K562 (cell line): ENCODE results near the gene DST. TPM values are rescaled to one million over a fixed set of nuclear protein-coding genes. Genes with fewer than 3 reads are reported as not detected.

Experiments used
- ATAC-seq: fragments of 200-7000 bp; cut with Tn5 transposase; 3 replicates; pipeline ENCODE4 v1.9.1; 2020; ENCODE audit warnings: moderate library complexity
- BruUV-seq: library from RNA; stranded (reverse); fragments of 400-500 nt; replicated peaks from 2 replicates; lab custom pipeline; 2021; lab: Mats Ljungman, UMichigan
- CTCF ChIA-PET: fragments of 300-600 bp; formaldehyde crosslinking; extraction: SDS; loops from one replicate; lab custom pipeline; 2021; ENCODE audit warnings: low intra/inter-chr PET ratio; lab: Yijun Ruan, JAX
- POLR2A ChIA-PET: fragments of 300-600, 350-650 bp; sonication (Branson Sonifier 250); formaldehyde crosslinking; extraction: SDS; loops from one replicate; lab custom pipeline; 2021; ENCODE audit warnings: antibody characterized with exemption, inconsistent platforms; lab: Yijun Ruan, JAX
- DNase-seq, 4 experiments: peaks; one replicate each; pipeline versions ENCODE4 v3.0.0 to v3.0.0-alpha.2; 2011 to 2018; ENCODE audit warnings: low spot score in 3 of 4, mixed read lengths in 3 of 4; ENCODE audit errors: extremely low read depth in 1 of 4
- FAIRE-seq: peaks from 2 replicates; lab custom pipeline; 2011; peaks lifted over from hg19 to GRCh38; lab: Jason Lieb, UNC
- H2AFZ ChIP-seq: 2 replicates; pipeline ENCODE4 v1.6.0; 2011; ENCODE audit warnings: low read depth, low read length, control low read depth, inconsistent platforms
- H3K27ac ChIP-seq: fragments of 200-600 bp; 3 replicates; pipeline ENCODE4 v1.8.0; 2011; ENCODE audit warnings: low read depth, mild to moderate bottlenecking, control low read depth, inconsistent platforms, low read length, moderate library complexity, mixed read lengths; ENCODE audit errors: extremely low read depth
- H3K27me3 ChIP-seq, 2 experiments: fragments of 300-600 bp in 1 of 2; 2 replicates in 1 of 2; 3 replicates in 1 of 2; pipeline versions ENCODE4 v1.6.0 to v1.8.0; 2011; ENCODE audit warnings: inconsistent platforms in 2 of 2, low read length in 2 of 2, mild to moderate bottlenecking in 1 of 2, mixed read lengths in 1 of 2, moderate library complexity in 1 of 2; ENCODE audit not compliant: control insufficient read depth in 2 of 2, insufficient read depth in 2 of 2
- H3K36me3 ChIP-seq: fragments of 300-600 bp; 3 replicates; pipeline ENCODE4 v1.8.0; 2011; ENCODE audit warnings: mild to moderate bottlenecking, low read length, inconsistent platforms; ENCODE audit not compliant: control insufficient read depth, insufficient read depth
- H3K4me1 ChIP-seq, 2 experiments: fragments of 200-600 bp in 1 of 2; replicated peaks in 1 of 2; 2 replicates in 1 of 2; 3 replicates in 1 of 2; pipeline versions ENCODE4 v1.5.1 to v1.8.0; 2011; ENCODE audit warnings: inconsistent platforms in 2 of 2, low read length in 2 of 2, mild to moderate bottlenecking in 1 of 2, mixed read lengths in 1 of 2, moderate library complexity in 1 of 2; ENCODE audit not compliant: control insufficient read depth in 2 of 2, insufficient read depth in 2 of 2
- H3K4me2 ChIP-seq: 2 replicates; pipeline ENCODE4 v1.6.1; 2011; ENCODE audit warnings: low read length, control low read depth, inconsistent platforms, mixed read lengths; ENCODE audit not compliant: insufficient read depth
- H3K4me3 ChIP-seq: fragments of 200-600 bp; sonication (generic), shearing (Covaris generic); 2 replicates; pipeline ENCODE4 v1.5.1; 2016; ENCODE audit warnings: control low read depth, inconsistent platforms
- H3K79me2 ChIP-seq: fragments of 200-600 bp; 3 replicates; pipeline ENCODE4 v1.8.0; 2011; ENCODE audit warnings: low read length, inconsistent platforms; ENCODE audit not compliant: control insufficient read depth, insufficient read depth
- H3K9ac ChIP-seq, 2 experiments: 2 replicates each; pipeline versions ENCODE4 v1.6.0 to v1.6.1; 2011; ENCODE audit warnings: low read depth in 2 of 2, low read length in 2 of 2, control low read depth in 1 of 2, inconsistent platforms in 1 of 2, mild to moderate bottlenecking in 1 of 2, mixed read lengths in 1 of 2; ENCODE audit not compliant: insufficient read depth in 1 of 2
- H3K9me1 ChIP-seq: one replicate; pipeline ENCODE4 v1.6.0; 2011; ENCODE audit warnings: inconsistent platforms, mild to moderate bottlenecking, low read length, moderate library complexity; ENCODE audit not compliant: control insufficient read depth, insufficient read depth
- H3K9me3 ChIP-seq: replicated peaks from 2 replicates; pipeline ENCODE4 v1.5.1; 2011; ENCODE audit warnings: low read depth, low read length, inconsistent platforms; ENCODE audit not compliant: control insufficient read depth, insufficient read depth
- H4K20me1 ChIP-seq: replicated peaks from 2 replicates; pipeline ENCODE4 v1.6.1; 2011; ENCODE audit warnings: low read length, inconsistent platforms, mixed read lengths; ENCODE audit not compliant: control insufficient read depth, insufficient read depth
- CC2D1A ChIP-seq: fragments of 450-650 bp; IDR thresholded peaks from 2 replicates; pipeline ENCODE4 v1.6.1; 2017; ENCODE audit warnings: mild to moderate bottlenecking
- RAD21 ChIP-seq, 2 experiments: fragments of 250-450 bp in 1 of 2; fragments of 450-650 bp in 1 of 2; sonication (Bioruptor Pico) in 1 of 2; formaldehyde crosslinking in 1 of 2; IDR thresholded peaks in 1 of 2; conservative IDR thresholded peaks in 1 of 2; 2 replicates each; pipeline versions ENCODE4 v1.4.0 to v1.8.0; 2020 to 2022; ENCODE audit warnings: mild to moderate bottlenecking in 2 of 2, moderate library complexity in 1 of 2
- ZC3H11A ChIP-seq: IDR thresholded peaks from 2 replicates; pipeline ENCODE4 v1.6.1; 2012; ENCODE audit warnings: low read depth, low read length, improper control_type of control experiment
- ZNF24 ChIP-seq: fragments of 450-650 bp; IDR thresholded peaks from 2 replicates; pipeline ENCODE4 v1.6.1; 2016
- WGBS: fragments of 100-300 bp; shearing (Covaris generic); methylation state at CpG from one replicate; pipeline ENCODE4 v1.1.6; 2016; ENCODE audit warnings: low coverage, mixed read lengths; ENCODE audit not compliant: insufficient coverage; ENCODE audit errors: missing lambda C conversion rate; 5-methylcytosine and 5-hydroxymethylcytosine counted together
- in situ Hi-C: fragments of 300-500 bp; cut with MboI; formaldehyde crosslinking; loops from 4 replicates; pipeline ENCODE4 v1.15.0; 2018; ENCODE audit warnings: inconsistent platforms, mixed read lengths
- intact Hi-C: fragments of 100-400 bp; cut with micrococcal nuclease; formaldehyde crosslinking; loops from 2 replicates; pipeline ENCODE4 v1.14.2; 2022
- polyA plus RNA-seq, 8 experiments: library from polyadenylated mRNA; depleted of rRNA in 4 of 8; stranded (reverse) in 5 of 8; unstranded in 3 of 8; fragments of >200 nt; fragmentation: Nextera tagmentation in 2 of 8; fragmentation: Illumina TruSeq in 1 of 8; extraction: Ambion mirVana in 2 of 8; extraction: Trizol in 1 of 8; gene quantifications; 2 replicates each; pipeline versions ENCODE4 v1.2.1 to v1.2.3, GENCODE V29; 2011 to 2014; ENCODE audit warnings: inconsistent platforms in 1 of 8, missing spikeins in 1 of 8
- total RNA-seq, 7 experiments: library from RNA; depleted of rRNA in 6 of 7; stranded (reverse); fragments of >200 nt in 6 of 7; fragmentation: Illumina TruSeq in 2 of 7; extraction: Trizol in 2 of 7; gene quantifications; 2 replicates each; pipeline versions ENCODE4 v1.2.1 to v1.2.3, GENCODE V29; 2011 to 2021; ENCODE audit warnings: low replicate concordance in 1 of 7
- TF ChIP-seq, protein P1 (sequence below): fragments of 450-650 bp; formaldehyde crosslinking; IDR thresholded peaks from 2 replicates; pipeline ENCODE4 v1.4.0; 2020; ENCODE audit warnings: mild to moderate bottlenecking, moderate library complexity
- TF ChIP-seq, protein P2 (sequence below), 3 experiments: IDR thresholded peaks in 2 of 3; conservative IDR thresholded peaks in 1 of 3; 2 replicates each; pipeline ENCODE4 v1.5.1; 2011 to 2012; ENCODE audit warnings: low read length in 3 of 3, mild to moderate bottlenecking in 3 of 3, control low read depth in 2 of 3, improper control_type of control experiment in 1 of 3, inconsistent platforms in 1 of 3, low read depth in 1 of 3, mixed read lengths in 1 of 3, moderate library complexity in 1 of 3; ENCODE audit not compliant: insufficient read depth in 2 of 3
- TF ChIP-seq, protein P3 (sequence below), 2 experiments: fragments of 450-650 bp; formaldehyde crosslinking in 1 of 2; IDR thresholded peaks; 2 replicates each; pipeline versions ENCODE4 v1.4.0 to v1.6.1; 2014 to 2020; ENCODE audit warnings: mild to moderate bottlenecking in 2 of 2, borderline replicate concordance in 1 of 2, low read depth in 1 of 2

DST gene
- total and polyA plus RNA-seq, 9 of the 15 experiments (the other 6 are each of a cell fraction or from before 2014, with no cell fraction given): 5.2 to 21.9 (median 13.3) TPM

DNA sequence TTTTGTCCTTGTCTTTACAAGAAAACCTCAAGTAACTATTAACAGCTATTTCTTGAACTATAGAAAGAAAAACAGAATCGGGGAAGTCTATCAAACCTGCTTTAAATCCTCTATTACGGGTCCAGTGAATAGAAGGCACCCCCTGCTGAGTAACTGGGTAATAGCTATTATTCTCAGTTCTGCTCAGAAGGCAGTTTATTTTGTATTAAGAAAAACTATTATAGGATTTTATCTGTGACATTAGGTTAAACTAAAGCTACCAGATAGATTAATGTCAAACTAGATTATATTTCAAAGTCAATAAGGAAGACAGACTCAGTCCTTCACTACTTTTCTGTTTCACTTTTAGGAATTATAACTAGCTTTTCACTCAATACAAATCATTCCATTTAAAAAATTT lies 93.7 kb downstream of the DST start:
- Histone ChIP-seq H3K27me3 (no peaks in the 10 kb centered on the region), H3K27ac (no peak overlapping the region), H3K79me2 (no peaks in the 10 kb centered on the region), H3K4me3 (no peak overlapping the region), H3K36me3 (no peaks in the 10 kb centered on the region), H2AFZ (no peak overlapping the region), H3K9ac (no peak overlapping the region)
- CTCF ChIA-PET: interaction anchor here (0.6 to 3.1 kb wide), 4 partner anchors 44 to 234 kb away, joined by 3 to 17 read pairs (median 4); no protein-coding TSS in a partner anchor
- 5% methylated on average over 2 of the region's 2 CpGs for WGBS
- TF ChIP-seq, protein P1, sequence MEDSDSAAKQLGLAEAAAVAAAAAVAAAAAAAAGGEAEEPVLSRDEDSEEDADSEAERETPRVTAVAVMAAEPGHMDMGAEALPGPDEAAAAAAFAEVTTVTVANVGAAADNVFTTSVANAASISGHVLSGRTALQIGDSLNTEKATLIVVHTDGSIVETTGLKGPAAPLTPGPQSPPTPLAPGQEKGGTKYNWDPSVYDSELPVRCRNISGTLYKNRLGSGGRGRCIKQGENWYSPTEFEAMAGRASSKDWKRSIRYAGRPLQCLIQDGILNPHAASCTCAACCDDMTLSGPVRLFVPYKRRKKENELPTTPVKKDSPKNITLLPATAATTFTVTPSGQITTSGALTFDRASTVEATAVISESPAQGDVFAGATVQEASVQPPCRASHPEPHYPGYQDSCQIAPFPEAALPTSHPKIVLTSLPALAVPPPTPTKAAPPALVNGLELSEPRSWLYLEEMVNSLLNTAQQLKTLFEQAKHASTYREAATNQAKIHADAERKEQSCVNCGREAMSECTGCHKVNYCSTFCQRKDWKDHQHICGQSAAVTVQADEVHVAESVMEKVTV (CRISPR knock-in tag): peak; percentile 62
- TF ChIP-seq RAD21 (CRISPR knock-in tag; conservative IDR thresholded peaks at IDR 0.05 in 1 of 2, IDR thresholded peaks at IDR 0.05 in 1 of 2) (peak; percentile 71 to 90), ZNF24 (no peak), ZC3H11A (no peak), CC2D1A (no peak)
- TF ChIP-seq, protein P2, sequence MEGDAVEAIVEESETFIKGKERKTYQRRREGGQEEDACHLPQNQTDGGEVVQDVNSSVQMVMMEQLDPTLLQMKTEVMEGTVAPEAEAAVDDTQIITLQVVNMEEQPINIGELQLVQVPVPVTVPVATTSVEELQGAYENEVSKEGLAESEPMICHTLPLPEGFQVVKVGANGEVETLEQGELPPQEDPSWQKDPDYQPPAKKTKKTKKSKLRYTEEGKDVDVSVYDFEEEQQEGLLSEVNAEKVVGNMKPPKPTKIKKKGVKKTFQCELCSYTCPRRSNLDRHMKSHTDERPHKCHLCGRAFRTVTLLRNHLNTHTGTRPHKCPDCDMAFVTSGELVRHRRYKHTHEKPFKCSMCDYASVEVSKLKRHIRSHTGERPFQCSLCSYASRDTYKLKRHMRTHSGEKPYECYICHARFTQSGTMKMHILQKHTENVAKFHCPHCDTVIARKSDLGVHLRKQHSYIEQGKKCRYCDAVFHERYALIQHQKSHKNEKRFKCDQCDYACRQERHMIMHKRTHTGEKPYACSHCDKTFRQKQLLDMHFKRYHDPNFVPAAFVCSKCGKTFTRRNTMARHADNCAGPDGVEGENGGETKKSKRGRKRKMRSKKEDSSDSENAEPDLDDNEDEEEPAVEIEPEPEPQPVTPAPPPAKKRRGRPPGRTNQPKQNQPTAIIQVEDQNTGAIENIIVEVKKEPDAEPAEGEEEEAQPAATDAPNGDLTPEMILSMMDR (IDR thresholded peaks at IDR 0.05 in 2 of 3, conservative IDR thresholded peaks at IDR 0.05 in 1 of 3; ENCODE audit: insufficient read depth in 2 of 3, low read depth in 1 of 3, low read length in 3 of 3): peak in 2 of 3 experiments; percentile 29 to 60; a peak in 3 of 6 replicates
- TF ChIP-seq, protein P3, sequence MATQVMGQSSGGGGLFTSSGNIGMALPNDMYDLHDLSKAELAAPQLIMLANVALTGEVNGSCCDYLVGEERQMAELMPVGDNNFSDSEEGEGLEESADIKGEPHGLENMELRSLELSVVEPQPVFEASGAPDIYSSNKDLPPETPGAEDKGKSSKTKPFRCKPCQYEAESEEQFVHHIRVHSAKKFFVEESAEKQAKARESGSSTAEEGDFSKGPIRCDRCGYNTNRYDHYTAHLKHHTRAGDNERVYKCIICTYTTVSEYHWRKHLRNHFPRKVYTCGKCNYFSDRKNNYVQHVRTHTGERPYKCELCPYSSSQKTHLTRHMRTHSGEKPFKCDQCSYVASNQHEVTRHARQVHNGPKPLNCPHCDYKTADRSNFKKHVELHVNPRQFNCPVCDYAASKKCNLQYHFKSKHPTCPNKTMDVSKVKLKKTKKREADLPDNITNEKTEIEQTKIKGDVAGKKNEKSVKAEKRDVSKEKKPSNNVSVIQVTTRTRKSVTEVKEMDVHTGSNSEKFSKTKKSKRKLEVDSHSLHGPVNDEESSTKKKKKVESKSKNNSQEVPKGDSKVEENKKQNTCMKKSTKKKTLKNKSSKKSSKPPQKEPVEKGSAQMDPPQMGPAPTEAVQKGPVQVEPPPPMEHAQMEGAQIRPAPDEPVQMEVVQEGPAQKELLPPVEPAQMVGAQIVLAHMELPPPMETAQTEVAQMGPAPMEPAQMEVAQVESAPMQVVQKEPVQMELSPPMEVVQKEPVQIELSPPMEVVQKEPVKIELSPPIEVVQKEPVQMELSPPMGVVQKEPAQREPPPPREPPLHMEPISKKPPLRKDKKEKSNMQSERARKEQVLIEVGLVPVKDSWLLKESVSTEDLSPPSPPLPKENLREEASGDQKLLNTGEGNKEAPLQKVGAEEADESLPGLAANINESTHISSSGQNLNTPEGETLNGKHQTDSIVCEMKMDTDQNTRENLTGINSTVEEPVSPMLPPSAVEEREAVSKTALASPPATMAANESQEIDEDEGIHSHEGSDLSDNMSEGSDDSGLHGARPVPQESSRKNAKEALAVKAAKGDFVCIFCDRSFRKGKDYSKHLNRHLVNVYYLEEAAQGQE (IDR thresholded peaks at IDR 0.05; ENCODE audit: borderline replicate concordance): peak; percentile 71; the same call in 1 of the 2 replicates
- TF ChIP-seq, protein P3 (CRISPR knock-in tag; IDR thresholded peaks at IDR 0.05; ENCODE audit: low read depth): no peak
- TF ChIP-seq, all 486 proteins: peak for 4
- in situ Hi-C loops (no loop called here), intact Hi-C loops (loop anchor here (1.0 to 2.0 kb wide), 2 partner anchors 178 to 190 kb away; no protein-coding TSS in a partner anchor)
- Histone ChIP-seq H3K4me1 (0 out of 5 replicates have a peak, but pooled peaks cover 0 to 4% of the 10 kb centered on the region in 2 experiments), H3K9me1 (no peaks in the 10 kb centered on the region), H3K4me2 (no peak overlapping the region), H4K20me1 (no peaks in the 10 kb centered on the region), H3K9me3 (no peaks in the 10 kb centered on the region)
- DNase-seq (peak in 1 of 4 experiments; percentile 19), ATAC-seq (peak; percentile 78), FAIRE-seq (peak; percentile 37)
- POLR2A ChIA-PET: interaction anchor here (1.1 kb wide), 1 partner anchor 8 kb away, joined by 3 read pairs; no protein-coding TSS in a partner anchor
- BruUV-seq: no TSS peak
